Gastroesophageal sphincter (tissue), 4 donors: ENCODE measurements around the gene KIFAP3. TPM values are rescaled to one million over a fixed set of nuclear protein-coding genes. Genes with fewer than 3 reads are reported as not detected.

Experiments
- ATAC-seq: fragments of 150-250 bp; one replicate; pipeline ENCODE4 v1.9.1; 2016; ENCODE audit warnings: mild to moderate bottlenecking, moderate library complexity
- H3K27ac ChIP-seq, 4 donors: fragments of 200-600 bp; sonication (generic) in 3 of 4; 1 replicate in 3 of 4; 2 replicates in 1 of 4; pipeline ENCODE4 v1.5.1; 2016 to 2019
- H3K27me3 ChIP-seq: fragments of 200-600 bp; sonication (generic); one replicate; pipeline ENCODE4 v1.5.1; 2019
- H3K36me3 ChIP-seq, 2 donors: fragments of 200-600 bp; sonication (generic); one replicate each; pipeline ENCODE4 v1.5.1; 2019; ENCODE audit warnings: control low read depth in 1 of 2
- H3K4me1 ChIP-seq, 3 donors: fragments of 200-600 bp; sonication (generic); 1 replicate in 2 of 3; 2 replicates in 1 of 3; pipeline ENCODE4 v1.5.1; 2016 to 2019; ENCODE audit warnings: control low read depth in 2 of 3
- H3K4me3 ChIP-seq, 2 donors: fragments of 200-600 bp; sonication (generic); one replicate each; pipeline ENCODE4 v1.5.1; 2019; ENCODE audit warnings: mild to moderate bottlenecking in 1 of 2, moderate library complexity in 1 of 2
- H3K9me3 ChIP-seq, 3 donors: fragments of 200-600 bp; sonication (generic); one replicate each; pipeline ENCODE4 v1.5.1; 2017 to 2019; ENCODE audit warnings: control low read depth in 2 of 3
- EP300 ChIP-seq: sonication (generic); formaldehyde crosslinking; IDR thresholded peaks from one replicate; pipeline ENCODE4 v1.6.1; 2017; ENCODE audit warnings: antibody characterized with exemption, mild to moderate bottlenecking
- POLR2A ChIP-seq, 2 donors: fragments of 450-650 bp; IDR thresholded peaks; one replicate each; pipeline ENCODE4 v1.6.1; 2017; ENCODE audit warnings: antibody characterized with exemption in 2 of 2, mild to moderate bottlenecking in 2 of 2, moderate library complexity in 1 of 2
- POLR2AphosphoS5 ChIP-seq: sonication (generic); formaldehyde crosslinking; IDR thresholded peaks from one replicate; pipeline ENCODE4 v1.6.1; 2017; ENCODE audit warnings: antibody characterized with exemption
- WGBS, 2 donors: methylation state at CpG; one replicate each; pipeline ENCODE4 v1.1.5; 2018; ENCODE audit warnings: low coverage in 1 of 2; 5-methylcytosine and 5-hydroxymethylcytosine counted together
- total RNA-seq, 4 donors: library from RNA; depleted of rRNA; stranded (reverse); fragments of >200 nt; gene quantifications; one replicate each; pipeline ENCODE4 v1.1.0, GENCODE V29; 2016
- TF ChIP-seq, protein P1 (sequence below), 4 experiments: fragments of 200-600 bp in 2 of 4; fragments of 450-650 bp in 2 of 4; sonication (generic) in 1 of 4; IDR thresholded peaks; one replicate each; pipeline ENCODE4 v1.5.1; 2017 to 2019; ENCODE audit warnings: antibody characterized with exemption in 4 of 4, mild to moderate bottlenecking in 2 of 4, moderate library complexity in 2 of 4

Gene KIFAP3
- total RNA-seq, 4 donors from 2014 or later: 25.5 to 42.9 (median 36.6) TPM

DNA sequence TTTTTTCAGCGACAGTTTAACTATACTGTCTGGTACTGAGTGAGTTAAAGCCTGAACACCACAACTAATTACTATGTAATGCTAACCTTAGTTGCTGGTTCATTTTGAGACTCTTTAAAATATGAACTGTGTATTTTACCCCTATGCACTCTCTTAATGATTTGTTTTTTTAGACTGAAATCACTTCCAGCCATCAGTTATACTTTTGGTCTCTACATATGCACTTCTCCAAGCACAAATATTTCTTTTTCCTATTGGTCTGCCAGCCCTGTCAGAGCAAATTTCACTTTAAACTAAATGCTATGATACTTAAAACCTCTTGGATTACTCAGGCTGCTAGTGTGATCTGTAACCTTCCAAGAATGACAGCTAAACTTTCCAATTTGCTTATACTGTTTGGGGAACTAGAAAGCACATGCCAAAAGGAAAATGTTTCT lies 142.7 kb downstream of the KIFAP3 start:
- no peak overlapping the region for H3K4me3 ChIP-seq
- no peak for ATAC-seq
- no peaks in the 10 kb centered on the region for H3K36me3 ChIP-seq
- TF ChIP-seq EP300 (no peak), POLR2A (IDR thresholded peaks at IDR 0.05) (no peak), POLR2AphosphoS5 (no peak)
- TF ChIP-seq, protein P1, sequence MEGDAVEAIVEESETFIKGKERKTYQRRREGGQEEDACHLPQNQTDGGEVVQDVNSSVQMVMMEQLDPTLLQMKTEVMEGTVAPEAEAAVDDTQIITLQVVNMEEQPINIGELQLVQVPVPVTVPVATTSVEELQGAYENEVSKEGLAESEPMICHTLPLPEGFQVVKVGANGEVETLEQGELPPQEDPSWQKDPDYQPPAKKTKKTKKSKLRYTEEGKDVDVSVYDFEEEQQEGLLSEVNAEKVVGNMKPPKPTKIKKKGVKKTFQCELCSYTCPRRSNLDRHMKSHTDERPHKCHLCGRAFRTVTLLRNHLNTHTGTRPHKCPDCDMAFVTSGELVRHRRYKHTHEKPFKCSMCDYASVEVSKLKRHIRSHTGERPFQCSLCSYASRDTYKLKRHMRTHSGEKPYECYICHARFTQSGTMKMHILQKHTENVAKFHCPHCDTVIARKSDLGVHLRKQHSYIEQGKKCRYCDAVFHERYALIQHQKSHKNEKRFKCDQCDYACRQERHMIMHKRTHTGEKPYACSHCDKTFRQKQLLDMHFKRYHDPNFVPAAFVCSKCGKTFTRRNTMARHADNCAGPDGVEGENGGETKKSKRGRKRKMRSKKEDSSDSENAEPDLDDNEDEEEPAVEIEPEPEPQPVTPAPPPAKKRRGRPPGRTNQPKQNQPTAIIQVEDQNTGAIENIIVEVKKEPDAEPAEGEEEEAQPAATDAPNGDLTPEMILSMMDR (IDR thresholded peaks at IDR 0.05): no peak
- no peaks in the 10 kb centered on the region for H3K9me3 ChIP-seq
- H3K4me1 ChIP-seq: peaks cover 5 to 31% (median 8%) of the 10 kb centered on the region in 3 donors
- WGBS, 2 donors: 50 to 63% methylated on average over 1 of the region's 1 CpG
- no peaks in the 10 kb centered on the region for H3K27me3 ChIP-seq
- peak overlapping the region in 1 of 4 donors; percentile 39 for H3K27ac ChIP-seq

DNA sequence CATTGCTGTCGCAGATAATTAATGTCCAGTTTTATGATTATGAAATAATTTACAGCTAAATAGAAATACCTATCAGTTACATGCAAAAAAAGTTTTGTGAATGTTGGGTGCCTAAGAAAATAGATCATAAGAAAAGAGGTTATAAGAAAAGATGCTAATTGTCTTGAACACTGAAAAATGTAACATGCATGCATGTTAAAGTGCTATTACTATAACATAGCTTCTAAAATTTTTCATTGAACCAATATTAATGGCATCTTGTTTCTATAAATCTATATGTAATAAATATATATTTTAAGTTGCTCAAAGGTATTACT lies 145.3 kb downstream of the KIFAP3 start:
- Histone ChIP-seq H3K4me3 (no peak overlapping the region), H3K9me3 (no peaks in the 10 kb centered on the region), H3K36me3 (peaks cover 0 to 5% of the 10 kb centered on the region in 2 donors), H3K27ac (no peak overlapping the region), H3K4me1 (peaks cover 5 to 26% (median 8%) of the 10 kb centered on the region in 3 donors), H3K27me3 (no peaks in the 10 kb centered on the region)
- 19 to 27% methylated on average over 1 of the region's 1 CpG for WGBS, 2 donors
- no peak for ATAC-seq
- no peak for TF ChIP-seq EP300
- TF ChIP-seq, protein P1 (IDR thresholded peaks at IDR 0.05): no peak
- TF ChIP-seq POLR2AphosphoS5: no peak

DNA sequence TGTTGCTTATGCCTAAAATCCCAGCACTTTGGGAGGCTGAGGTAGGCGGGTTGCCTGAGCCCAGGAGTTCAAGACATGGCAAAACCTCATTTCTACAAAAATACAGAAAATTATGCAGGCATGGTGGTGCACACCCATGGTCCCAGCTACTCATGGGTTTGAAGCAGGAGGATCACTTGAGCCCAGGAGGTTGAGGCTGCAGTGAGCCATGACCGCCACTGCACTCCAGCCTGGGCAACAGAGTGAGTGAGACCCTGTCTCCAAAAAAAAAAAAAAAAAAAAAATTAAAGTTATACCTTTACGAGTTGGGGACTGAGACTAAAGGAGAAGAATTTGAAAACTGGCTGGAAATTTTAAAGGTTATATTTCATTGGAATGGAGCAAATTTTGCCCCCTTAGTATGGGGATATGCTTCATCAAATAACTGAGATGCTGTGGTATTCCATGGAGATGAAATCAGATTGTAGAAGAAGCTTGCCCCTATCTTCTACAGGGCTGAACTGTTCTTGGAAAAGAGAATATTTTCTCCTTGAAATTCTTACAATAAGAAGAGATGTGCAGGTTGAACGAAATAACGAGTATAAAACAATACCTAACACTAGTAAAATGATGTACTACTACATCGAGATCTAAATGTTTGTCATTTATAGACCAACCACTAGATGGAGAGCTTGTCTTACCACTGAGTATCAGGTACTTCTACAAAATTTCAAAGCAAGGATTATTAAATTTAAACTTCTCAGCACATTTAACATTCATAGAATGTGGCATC lies 145.9 kb downstream of the KIFAP3 start:
- H3K4me1 ChIP-seq: peaks cover 5 to 20% (median 8%) of the 10 kb centered on the region in 3 donors
- H3K9me3 ChIP-seq: no peaks in the 10 kb centered on the region
- peak; percentile 39 for ATAC-seq
- no peaks in the 10 kb centered on the region for H3K27me3 ChIP-seq
- H3K27ac ChIP-seq: no peak overlapping the region
- no peak for TF ChIP-seq POLR2AphosphoS5
- TF ChIP-seq, protein P1 (IDR thresholded peaks at IDR 0.05): peak; percentile 51 to 67 (median 61)
- H3K4me3 ChIP-seq: no peak overlapping the region
- H3K36me3 ChIP-seq: peaks cover 0 to 5% of the 10 kb centered on the region in 2 donors
- 34 to 36% methylated on average over 5 of the region's 6 CpGs for WGBS, 2 donors

DNA sequence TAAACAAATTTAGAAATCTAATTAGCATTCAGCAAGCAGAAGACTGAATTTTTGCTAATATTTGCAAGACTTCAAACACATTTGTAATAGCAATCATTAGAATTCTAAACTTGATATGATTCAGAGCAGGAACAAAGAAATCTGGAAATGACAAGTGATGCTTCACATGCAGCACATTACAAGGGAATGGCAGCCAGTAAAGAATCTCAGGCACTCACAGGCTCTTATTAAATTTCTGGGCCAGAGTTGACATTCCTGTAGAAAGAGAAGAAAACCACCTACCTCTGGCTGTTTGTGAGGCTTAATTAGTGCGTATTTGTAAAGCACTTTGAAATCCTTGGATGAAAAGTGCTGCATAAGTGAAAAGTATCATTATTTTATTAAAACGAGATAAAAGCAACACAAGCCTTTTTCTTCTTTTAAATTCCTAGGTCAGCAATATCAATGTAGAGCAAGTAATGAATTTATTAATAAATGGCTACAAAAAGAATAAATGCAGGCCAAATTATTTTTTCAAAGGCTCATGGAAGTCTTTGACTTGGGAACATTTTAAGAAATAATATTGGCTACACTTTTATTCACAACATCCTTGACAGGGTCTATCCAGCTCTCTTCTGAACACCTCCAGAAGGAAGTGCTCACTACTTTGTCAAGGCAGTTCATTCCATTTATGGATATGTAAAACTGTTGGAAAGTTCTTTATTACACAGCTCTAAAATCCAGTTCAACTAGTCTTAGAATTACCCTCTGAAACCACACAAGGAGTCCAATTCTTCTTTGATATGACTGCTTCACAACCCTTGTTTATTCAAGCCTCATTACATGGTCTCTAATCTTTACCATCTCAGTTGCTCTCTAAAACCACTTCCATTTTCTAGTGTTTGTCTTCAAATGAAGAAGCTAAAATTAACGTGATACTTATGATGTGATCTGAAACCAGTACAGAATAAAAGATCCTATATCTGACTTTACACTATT lies 148.7 kb downstream of the KIFAP3 start:
- Histone ChIP-seq H3K27me3 (no peaks in the 10 kb centered on the region), H3K4me3 (no peak overlapping the region), H3K9me3 (no peaks in the 10 kb centered on the region), H3K27ac (no peak overlapping the region), H3K4me1 (no peaks in the 10 kb centered on the region), H3K36me3 (peaks cover 0 to 13% of the 10 kb centered on the region in 2 donors)
- WGBS, 2 donors: 62 to 73% methylated on average over 3 of the region's 3 CpGs
- no peak for ATAC-seq
- no peak for TF ChIP-seq POLR2AphosphoS5
- TF ChIP-seq POLR2A (IDR thresholded peaks at IDR 0.05): no peak
- TF ChIP-seq EP300: no peak
- TF ChIP-seq, protein P1 (IDR thresholded peaks at IDR 0.05): no peak
